ENCODE results near the gene PDXK. TPM values are rescaled to one million over a fixed set of nuclear protein-coding genes. Genes with fewer than 3 reads are reported as not detected.

Gene PDXK
- total and polyA plus RNA-seq, 2 of the 8 experiments (the other 6 are each of a cell fraction or from before 2014, with no cell fraction given) = 78.0 to 112 TPM

DNA sequence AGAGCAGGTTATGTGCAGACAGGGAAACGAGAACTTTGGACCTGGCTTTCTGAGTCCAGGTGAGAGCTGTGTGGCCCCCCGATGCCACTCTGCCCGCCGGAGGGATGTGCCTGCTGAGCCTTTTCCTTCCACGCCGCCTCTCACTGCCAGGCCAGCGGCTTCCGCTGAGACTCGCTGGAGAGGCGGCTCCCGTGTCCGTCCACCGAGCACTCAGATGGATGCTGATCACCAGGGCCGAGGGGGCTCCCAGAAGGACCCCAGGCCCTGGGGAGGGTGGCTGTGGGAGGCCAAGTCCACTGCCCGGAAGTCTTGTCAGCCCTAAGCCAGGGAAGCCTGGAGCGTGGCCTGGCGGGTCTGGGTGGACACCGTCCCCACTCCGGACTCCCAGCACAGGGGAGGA is 40.7 kb downstream of the PDXK start (continued):
- TF ChIP-seq HDAC2 (IDR thresholded peaks at IDR 0.05; ENCODE audit: borderline replicate concordance in 1 of 2, low read depth in 2 of 2, low read length in 2 of 2) (no peak), MAFK (IDR thresholded peaks at IDR 0.05; ENCODE audit: low read depth, low read length) (no peak), EGR1 (IDR thresholded peaks at IDR 0.05; ENCODE audit: borderline replicate concordance, low read depth, low read length) (no peak), RFX5 (IDR thresholded peaks at IDR 0.05; ENCODE audit: borderline replicate concordance, low read depth, low read length) (no peak)

All from H1 (cell line).